ENCODE measurements around the gene RNF215. TPM values are rescaled to one million over a fixed set of nuclear protein-coding genes. Genes with fewer than 3 reads are reported as not detected.

RNF215 gene
- total and polyA plus RNA-seq, 10 of the 15 experiments (the other 5 are each of a cell fraction or from before 2014, with no cell fraction given): 0.31 to 7.6 (median 3.0) TPM; not detected in 1

GRCh38 chr22:30425616-30426387 is 38.6 kb upstream of the RNF215 start, which contains the start of gene MTFP1 (continued):
- TF ChIP-seq MTA3 (IDR thresholded peaks at IDR 0.05; ENCODE audit: borderline replicate concordance, low read length) (no peak), GATAD2B (conservative IDR thresholded peaks at IDR 0.05; ENCODE audit: low read depth) (peak; percentile 81), CUX1 (IDR thresholded peaks at IDR 0.05; ENCODE audit: insufficient replicate concordance, low read depth, low read length) (no peak), RB1 (IDR thresholded peaks at IDR 0.05; ENCODE audit: borderline replicate concordance) (peak; percentile 78; the same call in 1 of the 2 replicates), IKZF2 (IDR thresholded peaks at IDR 0.05) (no peak), MEF2B (IDR thresholded peaks at IDR 0.05; ENCODE audit: partially characterized antibody, poor library complexity, severe bottlenecking) (peak; percentile 30), NR2C1 (IDR thresholded peaks at IDR 0.05) (no peak), SPI1 (IDR thresholded peaks at IDR 0.05; ENCODE audit: borderline replicate concordance, insufficient read depth, low read depth, low read length) (no peak), ZNF207 (IDR thresholded peaks at IDR 0.05; ENCODE audit: borderline replicate concordance) (no peak), ZNF384 (IDR thresholded peaks at IDR 0.05; ENCODE audit: borderline replicate concordance, low read depth, low read length) (no peak), ZNF274 (IDR thresholded peaks at IDR 0.05; ENCODE audit: insufficient read depth, insufficient read length) (no peak), IRF3 (IDR thresholded peaks at IDR 0.05) (peak; percentile 59; the same call in 1 of the 2 replicates), POU2F2 (IDR thresholded peaks at IDR 0.05; ENCODE audit: borderline replicate concordance, low read depth, low read length) (no peak), ZNF622 (IDR thresholded peaks at IDR 0.05) (no peak), TARDBP (IDR thresholded peaks at IDR 0.05; ENCODE audit: borderline replicate concordance) (no peak), ATF2 (IDR thresholded peaks at IDR 0.05; ENCODE audit: low read length) (no peak), RELB (IDR thresholded peaks at IDR 0.05; ENCODE audit: low read depth) (peak; percentile 39; the same call in 1 of the 2 replicates), JUNB (IDR thresholded peaks at IDR 0.05) (peak; percentile 99), SREBF2 (IDR thresholded peaks at IDR 0.05; ENCODE audit: low read length) (no peak), HDAC2 (IDR thresholded peaks at IDR 0.05) (no peak), SMAD5 (IDR thresholded peaks at IDR 0.05; ENCODE audit: low read depth) (0 out of 2 replicates have a peak, but pooled peaks have one; percentile 35), POLR2AphosphoS2 (IDR thresholded peaks at IDR 0.05; ENCODE audit: low read depth, low read length) (no peak)

All from GM12878 (cell line).